ENCODE results near the gene GDPD5. TPM values are rescaled to one million over a fixed set of nuclear protein-coding genes. Genes with fewer than 3 reads are reported as not detected.

GDPD5 gene
- polyA plus RNA-seq, 2 of the 4 experiments (the other 2 are of a cell fraction): 3.9 to 5.9 TPM

GRCh38 chr11:75398906-75399305, 126.8 kb downstream of the GDPD5 start:
- ChIA-PET CTCF (interaction anchor here (0.8 to 13.3 kb wide), 6 partner anchors 11 to 148 kb away, joined by 3 to 231 read pairs (median 28); no protein-coding TSS in a partner anchor), POLR2A (no interaction called here)
- H3K27ac ChIP-seq: peak overlapping the region in 1 of 2 experiments; percentile 45; a peak in 2 of 6 replicates
- no peaks in the 10 kb centered on the region for H3K9me3 ChIP-seq
- H3K4me1 ChIP-seq: peaks cover 27% of the 10 kb centered on the region
- 49% methylated on average over 8 of the region's 8 CpGs for WGBS (ENCODE audit: missing lambda C conversion rate)
- H3K4me2 ChIP-seq: no peak overlapping the region; the same call in 2 of the 3 replicates
- peak; percentile 5 to 9; a peak in 3 of 6 replicates for ATAC-seq
- no peak overlapping the region for H3K4me3 ChIP-seq
- no peak for FAIRE-seq
- DNase-seq (ENCODE audit: low read depth in 1 of 2, low spot score in 1 of 2): no peak
- TF ChIP-seq ZFP36 (IDR thresholded peaks at IDR 0.05; ENCODE audit: borderline replicate concordance, partially characterized antibody): no peak
- TF ChIP-seq USF2 (IDR thresholded peaks at IDR 0.05): no peak
- TF ChIP-seq NFE2L2 (conservative IDR thresholded peaks at IDR 0.05; ENCODE audit: low read length): no peak
- no peak for TF ChIP-seq PHF8 (IDR thresholded peaks at IDR 0.05; ENCODE audit: borderline replicate concordance, low read depth)
- TF ChIP-seq ZSCAN20 (CRISPR knock-in tag; IDR thresholded peaks at IDR 0.05): no peak
- TF ChIP-seq EHF (CRISPR knock-in tag; IDR thresholded peaks at IDR 0.05): no peak
- TF ChIP-seq BCL3 (IDR thresholded peaks at IDR 0.05): no peak
- TF ChIP-seq TFCP2L1 (CRISPR knock-in tag; IDR thresholded peaks at IDR 0.05): no peak
- TF ChIP-seq NR3C1 (IDR thresholded peaks at IDR 0.05): no peak
- TF ChIP-seq REST (IDR thresholded peaks at IDR 0.05): no peak
- no peak for TF ChIP-seq NPAS2 (CRISPR knock-in tag; IDR thresholded peaks at IDR 0.05; ENCODE audit: borderline replicate concordance)
- TF ChIP-seq SMC3 (IDR thresholded peaks at IDR 0.05): no peak
- TF ChIP-seq CBX2 (IDR thresholded peaks at IDR 0.05; ENCODE audit: borderline replicate concordance, low read depth): no peak
- TF ChIP-seq GATA3 (IDR thresholded peaks at IDR 0.05; ENCODE audit: borderline replicate concordance): no peak
- no peak for TF ChIP-seq ESRRA (IDR thresholded peaks at IDR 0.05; ENCODE audit: borderline replicate concordance, low read length)
- no peak for TF ChIP-seq ELK1 (IDR thresholded peaks at IDR 0.05; ENCODE audit: low read depth, low read length)
- TF ChIP-seq HOXB13 (CRISPR knock-in tag; IDR thresholded peaks at IDR 0.05; ENCODE audit: low read depth): no peak

GRCh38 chr11:75394085-75394840, 131.5 kb downstream of the GDPD5 start:
- TF ChIP-seq BHLHE40 (IDR thresholded peaks at IDR 0.05; ENCODE audit: low read depth, low read length) (no peak), HOXB5 (CRISPR knock-in tag; IDR thresholded peaks at IDR 0.05) (no peak), PBX3 (IDR thresholded peaks at IDR 0.05) (no peak), RAD21 (conservative IDR thresholded peaks at IDR 0.05 in 1 of 2, IDR thresholded peaks at IDR 0.05 in 1 of 2) (no peak), RFX5 (IDR thresholded peaks at IDR 0.05) (no peak), POLR2A (IDR thresholded peaks at IDR 0.05; ENCODE audit: low read length) (no peak), GATA3 (IDR thresholded peaks at IDR 0.05; ENCODE audit: borderline replicate concordance) (no peak), FOXS1 (CRISPR knock-in tag; IDR thresholded peaks at IDR 0.05) (no peak), ATOH8 (CRISPR knock-in tag; IDR thresholded peaks at IDR 0.05; ENCODE audit: low read depth) (no peak), JUN (IDR thresholded peaks at IDR 0.05) (no peak), SMC3 (IDR thresholded peaks at IDR 0.05) (no peak)
- FAIRE-seq: no peak
- POLR2A ChIA-PET: no interaction called here
- no peak overlapping the region for H3K4me2 ChIP-seq
- 44% methylated on average over 8 of the region's 8 CpGs for WGBS (ENCODE audit: missing lambda C conversion rate)
- ATAC-seq: no peak
- H3K27ac ChIP-seq: no peak overlapping the region
- H3K4me3 ChIP-seq: no peak overlapping the region
- no peaks in the 10 kb centered on the region for H3K9me3 ChIP-seq
- no peak for DNase-seq (ENCODE audit: low read depth in 1 of 2, low spot score in 1 of 2)
- H3K4me1 ChIP-seq: peaks cover 6% of the 10 kb centered on the region; the same call in 2 of the 3 replicates
- CTCF ChIA-PET: interaction anchor here (0.9 to 7.2 kb wide), 3 partner anchors 9 to 13 kb away, joined by 3 to 53 read pairs (median 5); no protein-coding TSS in a partner anchor
